B cell (primary cell): ENCODE results near the gene OR13C2. TPM values are rescaled to one million over a fixed set of nuclear protein-coding genes. Genes with fewer than 3 reads are reported as not detected.

ENCODE experiments used
- ATAC-seq: fragments of 200-7000 bp; cut with Tn5 transposase; one replicate; pipeline ENCODE4 v1.10.0; 2021; ENCODE audit warnings: low read depth, mild to moderate bottlenecking, moderate number of reproducible peaks, moderate library complexity
- CTCF ChIA-PET: fragments of 350-600 bp; sonication (Branson Sonifier 250); formaldehyde crosslinking; loops from one replicate; lab custom pipeline; 2021; ENCODE audit warnings: antibody characterized with exemption, inconsistent platforms; lab: Charles Lee
- POLR2A ChIA-PET: fragments of 350-600 bp; sonication (Branson Sonifier 250); formaldehyde crosslinking; loops from one replicate; lab custom pipeline; 2021; ENCODE audit warnings: antibody characterized with exemption; lab: Charles Lee
- DNase-seq: peaks from one replicate; pipeline ENCODE4 v3.0.0; 2013
- H2AFZ ChIP-seq: 2 replicates; pipeline ENCODE4 v1.6.1; 2012; ENCODE audit warnings: mild to moderate bottlenecking, low read depth, low read length; ENCODE audit not compliant: insufficient read depth, poor library complexity, severe bottlenecking
- H3K27ac ChIP-seq, 2 donors: 1 replicate in 1 of 2; 2 replicates in 1 of 2; pipeline ENCODE4 v1.5.1; 2012 to 2013; ENCODE audit warnings: low read length in 2 of 2, mild to moderate bottlenecking in 2 of 2, moderate library complexity in 1 of 2
- H3K27me3 ChIP-seq, 4 experiments: fragments of 200-600 bp in 1 of 4; sonication (generic) in 1 of 4; replicated peaks in 1 of 4; 1 replicate in 2 of 4; 2 replicates in 2 of 4; pipeline versions ENCODE4 v1.6.1 to v1.7.0; 2013 to 2016; ENCODE audit warnings: low read length in 3 of 4, mild to moderate bottlenecking in 2 of 4, mixed read lengths in 1 of 4, moderate library complexity in 1 of 4; ENCODE audit not compliant: insufficient read depth in 4 of 4, control insufficient read depth in 3 of 4; ENCODE audit errors: control extremely low read depth in 1 of 4
- H3K36me3 ChIP-seq, 2 experiments: replicated peaks in 1 of 2; 1 replicate in 1 of 2; 2 replicates in 1 of 2; pipeline versions ENCODE4 v1.6.1 to v1.7.1; 2013; ENCODE audit warnings: low read length in 1 of 2; ENCODE audit not compliant: insufficient read depth in 2 of 2, control insufficient read depth in 1 of 2; ENCODE audit errors: control extremely low read depth in 1 of 2, extremely low read depth in 1 of 2
- H3K4me1 ChIP-seq, 2 donors: fragments of 200-600 bp in 1 of 2; sonication (generic) in 1 of 2; 1 replicate in 1 of 2; 2 replicates in 1 of 2; pipeline versions ENCODE4 v1.5.1 to v1.6.1; 2013 to 2017; ENCODE audit warnings: low read length in 2 of 2; ENCODE audit not compliant: control insufficient read depth in 2 of 2, insufficient read depth in 2 of 2
- H3K4me2 ChIP-seq: replicated peaks from 2 replicates; pipeline ENCODE3; 2012; ENCODE audit warnings: mild to moderate bottlenecking, low read depth, low read length; ENCODE audit not compliant: poor library complexity, severe bottlenecking
- H3K4me3 ChIP-seq, 5 experiments: fragments of 200-600 bp in 1 of 5; sonication (generic) in 1 of 5; 1 replicate in 3 of 5; 2 replicates in 2 of 5; pipeline versions ENCODE4 v1.5.1 to v1.7.0; 2011 to 2016; ENCODE audit warnings: low read length in 4 of 5, mild to moderate bottlenecking in 4 of 5, low read depth in 2 of 5, control low read depth in 1 of 5, moderate library complexity in 1 of 5; ENCODE audit not compliant: insufficient read depth in 1 of 5; ENCODE audit errors: control extremely low read depth in 1 of 5, extremely low read depth in 1 of 5
- H3K79me2 ChIP-seq: fragments of 200-600 bp; sonication (generic); one replicate; pipeline ENCODE4 v1.6.0; 2016; ENCODE audit warnings: low read length; ENCODE audit not compliant: control insufficient read depth, insufficient read depth
- H3K9ac ChIP-seq: fragments of 200-600 bp; sonication (generic); 2 replicates; pipeline ENCODE4 v1.6.1; 2017; ENCODE audit warnings: mild to moderate bottlenecking, low read length, moderate library complexity
- H3K9me3 ChIP-seq, 3 donors: one replicate each; pipeline versions ENCODE4 v1.6.1 to v1.7.1; 2013; ENCODE audit warnings: low read length in 2 of 3; ENCODE audit not compliant: control insufficient read depth in 2 of 3, insufficient read depth in 1 of 3; ENCODE audit errors: control extremely low read depth in 1 of 3
- H4K20me1 ChIP-seq: 2 replicates; pipeline ENCODE4 v1.6.0; 2012; ENCODE audit warnings: mild to moderate bottlenecking, low read length; ENCODE audit not compliant: insufficient read depth, control insufficient read depth, poor library complexity, severe bottlenecking
- H3K27ac Mint-ChIP-seq: one replicate; pipeline ENCODE4 v1.8.0; 2021; ENCODE audit warnings: mixed read lengths
- H3K27me3 Mint-ChIP-seq: one replicate; pipeline ENCODE4 v1.8.0; 2021; ENCODE audit warnings: mixed read lengths
- H3K4me1 Mint-ChIP-seq: one replicate; pipeline ENCODE4 v1.8.0; 2021; ENCODE audit warnings: mixed read lengths
- H3K4me3 Mint-ChIP-seq: one replicate; pipeline ENCODE4 v1.8.0; 2021; ENCODE audit warnings: mixed read lengths
- H3K9me3 Mint-ChIP-seq: one replicate; pipeline ENCODE4 v1.8.0; 2022; ENCODE audit warnings: mixed read lengths; ENCODE audit not compliant: insufficient read depth
- CTCF ChIP-seq: fragments of 200-600 bp; IDR thresholded peaks from one replicate; pipeline ENCODE4 v1.8.0; 2022; ENCODE audit warnings: antibody characterized with exemption, mild to moderate bottlenecking
- EZH2 ChIP-seq: IDR thresholded peaks from 2 replicates; pipeline ENCODE4 v1.6.1; 2012; ENCODE audit warnings: borderline replicate concordance, low read depth, mild to moderate bottlenecking, moderate library complexity, low read length; ENCODE audit not compliant: insufficient read depth, poor library complexity, severe bottlenecking
- WGBS: methylation state at CpG from one replicate; pipeline ENCODE4 v1.1.5; 2013; ENCODE audit warnings: missing lambda C conversion rate; ENCODE audit not compliant: insufficient coverage; 5-methylcytosine and 5-hydroxymethylcytosine counted together
- intact Hi-C: fragments of 100-400 bp; cut with micrococcal nuclease; formaldehyde crosslinking; loops from one replicate; pipeline ENCODE4 v1.10.0; 2022
- polyA plus RNA-seq: library from polyadenylated mRNA; depleted of rRNA; stranded (reverse); fragments of >200 nt; gene quantifications from 2 replicates; pipeline ENCODE4 v1.2.3, GENCODE V29; 2012
- total RNA-seq, 2 donors: library from RNA; stranded (reverse); fragments of 120-200 nt in 1 of 2; gene quantifications; 1 replicate in 1 of 2; 2 replicates in 1 of 2; pipeline versions ENCODE4 v1.2.3 to v1.2.4, GENCODE V29; 2013 to 2022

The OR13C2 gene
- total and polyA plus RNA-seq, 2 donors (not counting 1 experiment from before 2014, with no cell fraction given), result not detected

GRCh38 chr9:104618104-104618503 is 12.7 kb upstream of the OR13C2 start, which contains the start of gene OR13C9:
OR13C9 (minus strand) TSS chr9:104618204; CDS start chr9:104618204, 0 bp downstream.
- H3K27ac Mint-ChIP-seq, result no peak within 1 kb of the TSS
- Histone ChIP-seq H3K9me3 (no peaks in the 10 kb centered on the region), H3K9ac (no peak within 1 kb of the TSS), H3K36me3 (no peaks in the 10 kb centered on the region), H3K4me1 (no peaks in the 10 kb centered on the region), H3K27ac (no peak within 1 kb of the TSS), H2AFZ (no peak within 1 kb of the TSS), H3K4me2 (no peak within 1 kb of the TSS), H3K27me3 (no peaks in the 10 kb centered on the region), H4K20me1 (no peaks in the 10 kb centered on the region), H3K79me2 (no peaks in the 10 kb centered on the region), H3K4me3 (no peak within 1 kb of the TSS)
- intact Hi-C loops, result no loop called here
- WGBS, result no CpG with 5 or more reads among the region's 2 CpGs
- H3K4me1 Mint-ChIP-seq, result no peaks in the 10 kb centered on the region
- CTCF ChIA-PET, result no interaction called here
- POLR2A ChIA-PET, result no interaction called here
- H3K4me3 Mint-ChIP-seq, result no peak within 1 kb of the TSS
- DNase-seq (no peak), ATAC-seq (no peak)
- H3K9me3 Mint-ChIP-seq, result no peaks in the 10 kb centered on the region
- no peaks in the 10 kb centered on the region for H3K27me3 Mint-ChIP-seq
- TF ChIP-seq CTCF, result no peak
- no peak for TF ChIP-seq EZH2

GRCh38 chr9:104617418-104617817 is 12.0 kb upstream of the OR13C2 start:
- Histone ChIP-seq H3K27ac (no peak overlapping the region), H3K4me2 (no peak overlapping the region), H3K36me3 (no peaks in the 10 kb centered on the region), H3K9ac (no peak overlapping the region), H2AFZ (no peak overlapping the region), H3K4me3 (no peak overlapping the region), H3K79me2 (no peaks in the 10 kb centered on the region), H3K4me1 (no peaks in the 10 kb centered on the region), H3K27me3 (no peaks in the 10 kb centered on the region), H4K20me1 (no peaks in the 10 kb centered on the region), H3K9me3 (no peaks in the 10 kb centered on the region)
- ChIA-PET POLR2A (no interaction called here), CTCF (no interaction called here)
- H3K27me3 Mint-ChIP-seq, result no peaks in the 10 kb centered on the region
- H3K9me3 Mint-ChIP-seq, result no peaks in the 10 kb centered on the region
- TF ChIP-seq EZH2 (no peak), CTCF (no peak)
- no peak overlapping the region for H3K27ac Mint-ChIP-seq
- intact Hi-C loops, result no loop called here
- no peak overlapping the region for H3K4me3 Mint-ChIP-seq
- ATAC-seq, result no peak
- no peaks in the 10 kb centered on the region for H3K4me1 Mint-ChIP-seq
- no peak for DNase-seq
